Measurements from ENCODE around the gene KLHL17.
"Not testable (repeated sequence)": the region's sequence is repeated elsewhere in the genome, so short reads cannot be mapped to it uniquely, and the experiment has no call there.

Gene KLHL17

DNA sequence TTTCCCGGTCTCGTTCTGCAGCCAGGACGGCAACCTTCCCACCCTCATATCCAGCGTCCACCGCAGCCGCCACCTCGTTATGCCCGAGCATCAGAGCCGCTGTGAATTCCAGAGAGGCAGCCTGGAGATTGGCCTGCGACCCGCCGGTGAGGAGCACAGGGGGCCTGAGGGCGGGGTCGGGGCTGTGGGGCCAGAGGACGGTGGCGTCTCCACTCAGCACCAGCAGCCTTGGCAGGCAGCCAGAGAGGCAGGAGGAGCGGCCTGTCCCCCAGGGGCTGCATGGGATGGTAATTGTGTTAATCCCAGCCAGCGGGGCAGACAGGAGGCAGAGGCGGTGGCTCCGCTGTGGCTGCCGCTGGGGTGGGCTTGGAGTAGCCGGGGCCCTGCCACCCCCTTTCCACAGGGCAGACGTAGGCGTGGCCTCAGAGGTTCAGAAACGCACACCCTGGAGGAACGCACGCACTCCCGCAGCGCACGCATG lies 24.6 kb upstream of the KLHL17 start:
- DNase-seq (ENCODE audit: low read depth in 2 of 3, low spot score in 1 of 3): no peak

DNA sequence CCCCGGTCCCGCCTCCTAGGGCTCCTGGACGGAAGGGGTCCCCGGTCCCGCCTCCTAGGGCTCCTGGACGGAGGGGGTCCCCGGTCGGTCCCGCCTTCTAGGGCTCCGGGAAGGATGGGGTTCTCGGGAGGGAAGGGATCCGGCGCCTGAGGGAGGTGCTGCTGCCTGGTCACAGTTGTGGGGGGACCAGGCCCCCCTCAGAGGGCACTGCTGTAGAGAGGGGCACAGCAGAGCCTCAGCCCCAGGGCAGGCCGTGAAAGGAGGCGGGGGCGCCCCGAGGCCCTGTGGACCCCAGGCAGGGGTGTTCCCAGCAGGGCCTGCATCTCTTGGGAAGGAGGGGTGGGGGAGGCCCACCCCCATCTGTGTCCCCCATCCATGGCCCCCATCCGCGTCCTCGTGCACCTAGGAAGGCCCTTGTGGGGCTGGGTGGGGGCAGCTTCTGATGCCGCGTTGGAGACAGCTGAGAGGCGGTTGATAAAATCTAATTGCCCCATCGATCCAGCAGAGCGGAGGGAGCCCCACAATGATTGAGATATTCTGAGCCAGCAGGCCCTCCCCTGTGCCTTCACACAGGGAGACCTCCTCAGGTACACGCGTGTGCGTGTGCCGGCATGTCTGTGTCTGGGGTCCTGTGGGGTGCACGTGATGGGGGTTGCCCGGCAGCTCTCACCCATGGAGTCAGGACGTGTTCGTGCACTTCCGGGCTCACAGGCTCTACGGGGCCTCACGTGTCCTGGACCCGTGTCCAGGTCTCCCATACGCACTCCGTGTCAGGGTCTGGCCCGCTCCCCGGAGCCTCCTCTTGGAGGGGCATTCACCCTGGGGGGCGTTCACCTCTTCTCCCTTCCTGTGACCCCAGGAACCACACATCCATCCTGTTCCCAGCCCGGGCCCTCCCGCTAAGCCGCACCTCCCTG lies 23.8 kb upstream of the KLHL17 start:
- no peak for DNase-seq (ENCODE audit: low read depth in 2 of 3, low spot score in 1 of 3)

GRCh38 chr1:937521-937920 lies 22.9 kb upstream of the KLHL17 start:
- DNase-seq (ENCODE audit: low read depth in 2 of 3, low spot score in 1 of 3): no peak

- no peak for DNase-seq (ENCODE audit: low read depth in 2 of 3, low spot score in 1 of 3)
These were observed 22.2 kb upstream of the KLHL17 start for GRCh38 chr1:938088-938683.

DNA sequence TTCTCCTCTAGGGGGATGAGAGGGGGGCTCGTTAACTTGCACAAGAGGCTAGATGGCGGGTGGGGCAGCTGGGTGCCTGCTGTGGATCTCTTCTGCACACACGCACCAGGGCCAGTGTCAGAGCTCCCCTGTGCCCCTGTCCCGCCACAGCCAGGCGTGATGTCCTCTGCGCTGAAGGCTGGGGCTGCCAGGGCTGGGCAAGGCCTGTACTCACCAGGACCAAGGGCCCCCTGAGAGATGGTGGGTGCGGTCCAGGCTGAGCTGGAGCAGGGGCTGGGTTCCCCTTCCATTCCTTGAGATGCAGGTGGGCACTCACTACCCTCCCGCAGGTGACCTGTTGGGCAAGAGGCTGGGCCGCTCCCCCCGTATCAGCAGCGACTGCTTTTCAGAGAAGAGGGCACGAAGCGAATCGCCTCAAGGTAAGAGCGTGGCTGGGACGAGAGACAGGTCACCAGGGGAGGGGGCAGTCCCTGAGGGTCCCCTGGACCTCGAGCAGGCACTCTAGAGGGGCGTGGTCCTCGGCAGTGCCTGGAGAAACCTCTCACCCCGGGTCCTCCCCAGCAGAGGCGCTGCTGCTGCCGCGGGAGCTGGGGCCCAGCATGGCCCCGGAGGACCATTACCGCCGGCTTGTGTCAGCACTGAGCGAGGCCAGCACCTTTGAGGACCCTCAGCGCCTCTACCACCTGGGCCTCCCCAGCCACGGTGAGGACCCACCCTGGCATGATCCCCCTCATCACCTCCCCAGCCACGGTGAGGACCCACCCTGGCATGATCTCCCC lies 21.5 kb upstream of the KLHL17 start:
- no peak for DNase-seq (ENCODE audit: low read depth in 2 of 3, low spot score in 1 of 3)

DNA sequence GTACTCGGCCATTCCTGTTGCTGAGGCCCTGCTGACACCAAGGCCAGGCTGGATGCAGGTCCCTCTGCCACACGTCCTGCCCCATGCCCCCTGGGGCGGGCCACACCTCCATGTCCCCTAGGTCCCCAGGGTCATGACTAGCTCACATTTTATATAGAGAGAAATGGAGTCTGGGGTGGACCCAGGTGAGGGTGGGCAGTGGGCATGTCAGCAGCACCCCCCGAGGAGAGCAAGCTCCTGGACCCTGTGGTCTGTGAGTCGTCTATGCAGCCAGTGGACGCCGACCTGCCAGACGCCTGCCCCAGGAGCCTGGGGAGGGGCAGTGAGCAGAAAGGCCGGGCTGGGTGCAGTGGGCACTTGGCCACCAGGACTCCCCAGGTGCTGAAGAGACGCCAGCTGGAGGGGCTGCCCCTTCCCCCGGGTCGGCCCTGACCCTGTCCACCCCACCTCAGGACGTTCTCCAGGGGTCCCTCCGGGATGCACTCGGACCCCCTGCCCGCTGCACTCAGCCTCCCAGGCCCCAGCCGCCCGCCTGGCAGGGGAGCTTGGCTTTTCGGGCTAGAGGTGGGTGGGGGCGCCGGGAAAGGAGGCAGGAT lies 20.8 kb upstream of the KLHL17 start:
- no peak for DNase-seq (ENCODE audit: low read depth in 2 of 3, low spot score in 1 of 3)

DNA sequence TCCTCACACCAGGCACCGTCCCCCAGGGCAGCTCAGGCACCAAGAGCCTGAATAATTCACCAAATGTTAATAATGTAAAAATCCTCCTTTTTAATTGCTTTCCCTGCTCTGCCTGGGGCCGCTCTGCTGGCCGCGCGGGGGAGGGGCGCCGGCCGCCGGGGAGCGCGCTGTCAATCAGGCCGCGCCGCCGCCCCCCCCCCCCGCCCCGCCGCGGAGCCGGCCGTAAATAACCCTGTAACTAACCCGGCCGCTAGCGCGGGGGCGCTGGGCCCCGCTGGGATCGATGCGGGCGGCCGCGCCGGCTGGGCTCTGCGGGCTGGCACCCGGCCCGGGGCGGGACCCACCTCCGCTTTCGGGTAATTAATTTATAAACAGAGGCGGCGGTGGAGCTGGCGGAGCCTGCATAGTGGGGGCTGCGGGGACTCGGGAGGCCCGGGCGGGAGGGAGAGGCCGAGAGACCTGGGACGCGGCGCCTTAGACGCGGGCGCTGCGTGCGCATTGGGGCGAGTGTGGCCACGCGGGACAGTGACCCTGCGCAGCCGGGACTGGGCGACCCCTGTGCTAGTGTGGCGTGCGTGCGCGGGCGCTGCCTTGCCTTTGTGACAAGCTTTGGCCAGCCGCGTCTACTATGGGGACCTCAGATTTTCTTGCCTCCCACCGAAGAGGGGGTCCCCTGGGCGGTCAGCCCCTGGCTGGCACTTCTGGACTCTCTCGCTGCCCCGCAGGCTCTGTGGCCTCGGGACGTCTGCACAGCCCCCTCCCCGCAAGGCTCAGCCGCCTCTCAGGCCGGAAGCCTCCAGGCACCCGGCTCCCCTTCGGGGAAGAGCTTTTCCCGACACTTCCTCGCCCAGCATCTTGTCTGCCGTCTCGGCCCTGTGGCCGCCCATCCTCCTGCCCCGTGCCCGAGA lies 20.0 kb upstream of the KLHL17 start:
- no peak for DNase-seq (ENCODE audit: low read depth in 2 of 3, low spot score in 1 of 3)

DNA sequence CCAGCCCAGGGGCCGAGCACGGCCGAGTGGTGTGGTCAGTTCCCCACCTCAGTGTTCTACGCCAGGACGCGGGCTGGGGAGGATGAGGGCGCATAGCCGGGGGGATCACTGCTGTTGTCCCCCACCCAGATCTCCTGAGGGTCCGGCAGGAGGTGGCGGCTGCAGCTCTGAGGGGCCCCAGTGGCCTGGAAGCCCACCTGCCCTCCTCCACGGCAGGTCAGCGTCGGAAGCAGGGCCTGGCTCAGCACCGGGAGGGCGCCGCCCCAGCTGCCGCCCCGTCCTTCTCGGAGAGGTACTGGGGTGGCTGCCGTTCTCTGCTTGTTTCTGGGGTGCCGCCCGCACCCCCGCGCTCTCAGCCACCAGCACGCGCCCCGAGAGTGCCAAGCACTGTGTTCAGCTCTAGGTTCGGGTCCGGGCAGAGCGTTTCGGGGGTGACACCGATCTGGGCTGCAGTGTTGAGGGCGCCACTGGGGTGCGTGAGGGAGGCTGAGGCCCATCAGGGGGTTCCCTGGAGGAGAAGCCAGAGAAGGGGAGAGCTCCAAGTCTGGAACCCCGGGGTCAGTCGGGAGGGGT lies 19.3 kb upstream of the KLHL17 start:
- no peak for DNase-seq (ENCODE audit: low read depth in 2 of 3, low spot score in 1 of 3)

DNA sequence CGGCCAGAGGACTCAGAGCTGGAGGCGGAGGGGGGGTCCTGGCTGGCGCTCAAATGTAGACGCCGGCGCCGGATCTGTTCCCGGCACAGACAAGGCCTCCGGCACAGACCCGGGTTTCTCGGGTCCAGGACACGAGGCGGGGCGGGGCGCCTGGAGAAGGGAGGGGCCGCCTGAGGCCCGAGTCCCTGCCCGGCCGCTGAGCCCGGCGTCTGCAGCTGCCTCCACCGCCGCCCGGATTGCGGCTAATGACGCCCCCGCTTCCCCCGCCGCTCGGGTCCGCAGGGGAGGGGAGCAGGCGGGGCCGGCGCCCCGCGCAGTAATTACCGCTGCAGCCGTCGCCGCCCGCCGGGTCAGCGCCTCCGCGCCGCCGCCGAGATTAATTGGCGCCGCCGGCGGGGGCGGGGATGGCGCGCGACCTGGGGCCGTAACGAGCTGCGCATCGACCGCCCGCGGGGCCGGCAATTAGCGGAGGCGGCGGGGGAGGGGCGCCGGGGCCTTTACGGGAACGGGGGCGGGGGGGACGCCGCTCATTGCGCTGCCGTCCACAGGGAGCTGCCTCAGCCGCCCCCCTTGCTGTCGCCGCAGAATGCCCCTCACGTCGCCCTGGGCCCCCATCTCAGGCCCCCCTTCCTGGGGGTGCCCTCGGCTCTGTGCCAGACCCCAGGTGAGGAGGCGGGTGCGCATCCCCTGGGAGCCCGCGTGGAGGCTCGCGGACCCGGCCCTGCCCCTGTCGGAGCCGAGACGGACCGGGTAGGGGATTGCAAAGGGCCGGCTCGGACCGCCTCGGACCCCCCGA lies 18.6 kb upstream of the KLHL17 start:
- no peak for DNase-seq (ENCODE audit: low read depth in 2 of 3, low spot score in 1 of 3)

DNA sequence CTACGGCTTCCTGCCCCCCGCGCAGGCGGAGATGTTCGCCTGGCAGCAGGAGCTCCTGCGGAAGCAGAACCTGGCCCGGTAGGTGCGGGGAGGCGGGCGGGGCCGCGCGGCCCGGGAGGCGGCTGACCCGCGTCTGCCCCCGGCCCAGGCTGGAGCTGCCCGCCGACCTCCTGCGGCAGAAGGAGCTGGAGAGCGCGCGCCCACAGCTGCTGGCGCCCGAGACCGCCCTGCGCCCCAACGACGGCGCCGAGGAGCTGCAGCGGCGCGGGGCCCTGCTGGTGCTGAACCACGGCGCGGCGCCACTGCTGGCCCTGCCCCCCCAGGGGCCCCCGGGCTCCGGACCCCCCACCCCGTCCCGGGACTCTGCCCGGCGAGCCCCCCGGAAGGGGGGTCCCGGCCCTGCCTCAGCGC lies 18.0 kb upstream of the KLHL17 start:
- DNase-seq (ENCODE audit: low read depth in 2 of 3, low spot score in 1 of 3): no peak

- DNase-seq (ENCODE audit: low read depth in 2 of 3, low spot score in 1 of 3): no peak
These were observed 17.4 kb upstream of the KLHL17 start for GRCh38 chr1:942864-943533.

DNA sequence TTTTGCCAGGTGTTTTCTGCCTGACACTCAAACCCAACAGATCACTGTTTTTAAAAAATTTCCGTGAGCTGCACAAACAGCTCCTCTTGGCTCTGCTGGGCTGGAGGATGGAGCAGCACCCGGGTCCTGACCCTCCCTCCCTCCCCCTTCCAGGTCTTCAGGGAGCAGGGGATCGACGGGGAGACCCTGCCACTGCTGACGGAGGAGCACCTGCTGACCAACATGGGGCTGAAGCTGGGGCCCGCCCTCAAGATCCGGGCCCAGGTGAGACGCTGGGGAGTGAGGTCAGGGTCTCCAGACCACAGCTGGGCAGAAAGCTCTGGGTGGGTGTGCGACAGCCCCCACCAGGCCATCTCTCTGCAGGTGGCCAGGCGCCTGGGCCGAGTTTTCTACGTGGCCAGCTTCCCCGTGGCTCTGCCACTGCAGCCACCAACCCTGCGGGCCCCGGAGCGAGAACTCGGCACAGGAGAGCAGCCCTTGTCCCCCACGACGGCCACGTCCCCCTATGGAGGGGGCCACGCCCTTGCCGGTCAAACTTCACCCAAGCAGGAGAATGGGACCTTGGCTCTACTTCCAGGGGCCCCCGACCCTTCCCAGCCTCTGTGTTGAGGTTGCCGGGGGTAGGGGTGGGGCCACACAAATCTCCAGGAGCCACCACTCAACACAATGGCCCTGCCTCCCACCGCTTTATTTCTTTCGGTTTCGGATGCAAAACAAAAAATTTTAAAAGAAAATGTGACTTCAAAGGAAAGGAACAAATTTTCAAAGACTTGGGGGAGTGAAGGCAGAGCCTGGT lies 16.6 kb upstream of the KLHL17 start:
- DNase-seq (ENCODE audit: low read depth in 2 of 3, low spot score in 1 of 3): no peak

DNA sequence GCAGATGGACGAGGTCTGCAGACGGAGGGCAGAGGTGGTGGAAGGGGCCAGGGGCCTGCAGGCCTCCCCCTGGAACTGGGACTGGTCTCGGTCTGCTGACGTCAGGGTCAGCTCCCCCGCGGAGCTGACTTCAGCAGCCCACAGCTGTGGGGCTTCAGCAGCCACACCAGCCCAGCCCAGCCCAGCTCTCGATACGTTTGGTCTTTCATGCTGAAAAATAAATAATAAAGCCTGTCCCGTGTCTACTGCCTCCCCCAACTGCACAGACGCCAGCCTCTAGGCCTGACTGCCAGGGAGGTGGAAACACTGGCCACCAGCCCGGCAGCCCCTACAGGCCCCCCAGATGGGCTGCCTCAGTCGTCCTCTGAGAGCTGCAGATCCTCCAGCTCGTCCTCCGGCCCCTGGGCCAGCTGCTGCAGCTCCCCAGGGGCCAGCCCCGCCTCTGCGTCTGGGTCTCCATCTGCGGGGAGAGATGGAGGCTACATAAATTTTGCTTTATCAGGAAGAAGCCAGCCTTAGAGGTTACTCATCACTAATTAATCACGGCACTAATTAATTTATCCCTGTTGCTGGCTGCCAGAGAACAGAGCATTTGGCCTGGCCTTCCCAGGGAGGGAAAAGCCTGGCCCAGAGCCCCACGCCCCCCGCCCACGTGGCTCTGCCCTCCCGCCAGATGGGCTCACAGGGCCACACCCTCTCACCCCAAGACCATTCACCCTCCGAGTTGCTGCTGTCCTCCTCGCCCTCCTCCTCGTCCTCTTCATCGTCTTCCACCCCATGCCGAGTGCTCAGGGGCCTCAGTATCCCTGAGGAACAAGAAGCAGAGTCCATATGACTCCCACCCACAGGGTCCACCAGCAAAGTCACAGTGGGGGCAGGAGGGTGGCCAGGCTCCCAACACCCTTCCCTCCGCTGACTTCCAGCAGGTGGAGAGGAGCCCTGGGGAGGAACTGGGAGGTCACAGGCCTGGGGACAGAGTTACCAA lies 15.8 kb upstream of the KLHL17 start:
- DNase-seq (ENCODE audit: low read depth in 2 of 3, low spot score in 1 of 3): no peak

- DNase-seq (ENCODE audit: low read depth in 2 of 3, low spot score in 1 of 3): no peak
These were observed 14.5 kb upstream of the KLHL17 start for GRCh38 chr1:945688-946556.

DNA sequence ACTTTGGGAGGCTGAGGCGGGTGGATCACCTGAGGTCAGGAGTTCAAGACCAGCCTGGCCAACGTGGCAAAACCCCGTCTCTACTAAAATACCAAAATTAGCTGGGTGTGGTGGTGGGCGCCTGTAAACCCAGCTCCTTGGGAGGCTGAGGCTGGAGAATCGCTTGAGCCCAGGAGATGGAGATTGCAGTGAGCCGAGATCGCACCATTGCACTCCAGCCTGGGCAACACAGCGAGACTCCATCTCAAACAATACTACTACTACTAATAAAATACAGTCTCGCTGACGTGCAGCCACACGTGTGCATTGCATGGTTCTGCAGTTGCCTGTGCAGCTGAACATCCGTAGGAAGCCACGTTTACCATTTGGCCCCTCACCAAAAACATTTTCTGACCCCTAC lies 13.6 kb upstream of the KLHL17 start:
- DNase-seq (ENCODE audit: low read depth in 2 of 3, low spot score in 1 of 3): not testable (repeated sequence)

DNA sequence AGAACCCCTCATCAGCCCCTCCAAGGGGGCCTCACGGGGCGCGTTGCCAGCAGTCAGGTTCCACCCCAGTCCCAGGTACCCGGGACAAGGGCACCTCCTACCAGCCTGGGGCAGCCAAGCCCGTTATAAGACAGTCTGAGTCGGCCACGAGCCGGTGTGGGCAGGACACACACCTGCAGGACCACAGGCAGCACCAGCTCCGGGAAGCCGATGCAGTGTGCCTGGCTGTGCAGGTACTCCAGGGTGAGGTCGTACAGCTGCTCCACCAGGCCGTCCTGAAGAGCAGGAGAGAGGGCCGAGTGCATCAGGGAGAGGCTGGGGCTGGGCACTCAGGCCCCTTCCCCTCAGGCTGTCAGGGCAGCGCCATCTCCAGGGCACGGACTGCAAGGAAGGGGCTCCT lies 12.4 kb upstream of the KLHL17 start:
- no peak for DNase-seq (ENCODE audit: low read depth in 2 of 3, low spot score in 1 of 3)
